ENCODE data around the gene ATP6V1E1. TPM values are rescaled to one million over a fixed set of nuclear protein-coding genes. Genes with fewer than 3 reads are reported as not detected.

The ATP6V1E1 gene
- total RNA-seq, 2 donors from 2014 or later = 38.1 to 58.7 TPM

DNA sequence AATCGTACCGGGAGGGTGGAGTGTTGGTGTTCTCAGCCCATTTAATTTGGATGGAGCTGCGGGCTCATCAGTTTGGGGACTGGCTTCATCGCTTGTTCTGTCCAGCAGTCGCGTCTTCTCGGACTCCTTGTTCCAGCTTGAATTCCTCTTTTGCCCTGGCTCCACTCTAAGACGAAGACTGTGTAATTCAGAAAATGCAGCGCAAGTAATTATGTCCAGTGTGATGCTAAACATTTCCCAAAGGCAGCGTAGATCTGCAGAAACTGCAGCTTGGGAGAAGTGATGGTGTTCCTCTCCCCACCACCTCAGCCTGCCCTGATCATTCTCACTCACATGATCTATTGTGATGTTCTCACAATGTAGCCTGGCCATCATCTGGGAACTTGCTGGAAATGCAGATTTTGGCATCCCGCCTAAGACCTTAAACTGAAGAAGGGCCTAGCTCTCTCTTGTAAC, 64.6 kb downstream of the ATP6V1E1 start:
- H3K27ac ChIP-seq = no peak overlapping the region
- WGBS, 2 donors = 80 to 82% methylated on average over 11 of the region's 11 CpGs
- peak; percentile 49 for ATAC-seq

DNA sequence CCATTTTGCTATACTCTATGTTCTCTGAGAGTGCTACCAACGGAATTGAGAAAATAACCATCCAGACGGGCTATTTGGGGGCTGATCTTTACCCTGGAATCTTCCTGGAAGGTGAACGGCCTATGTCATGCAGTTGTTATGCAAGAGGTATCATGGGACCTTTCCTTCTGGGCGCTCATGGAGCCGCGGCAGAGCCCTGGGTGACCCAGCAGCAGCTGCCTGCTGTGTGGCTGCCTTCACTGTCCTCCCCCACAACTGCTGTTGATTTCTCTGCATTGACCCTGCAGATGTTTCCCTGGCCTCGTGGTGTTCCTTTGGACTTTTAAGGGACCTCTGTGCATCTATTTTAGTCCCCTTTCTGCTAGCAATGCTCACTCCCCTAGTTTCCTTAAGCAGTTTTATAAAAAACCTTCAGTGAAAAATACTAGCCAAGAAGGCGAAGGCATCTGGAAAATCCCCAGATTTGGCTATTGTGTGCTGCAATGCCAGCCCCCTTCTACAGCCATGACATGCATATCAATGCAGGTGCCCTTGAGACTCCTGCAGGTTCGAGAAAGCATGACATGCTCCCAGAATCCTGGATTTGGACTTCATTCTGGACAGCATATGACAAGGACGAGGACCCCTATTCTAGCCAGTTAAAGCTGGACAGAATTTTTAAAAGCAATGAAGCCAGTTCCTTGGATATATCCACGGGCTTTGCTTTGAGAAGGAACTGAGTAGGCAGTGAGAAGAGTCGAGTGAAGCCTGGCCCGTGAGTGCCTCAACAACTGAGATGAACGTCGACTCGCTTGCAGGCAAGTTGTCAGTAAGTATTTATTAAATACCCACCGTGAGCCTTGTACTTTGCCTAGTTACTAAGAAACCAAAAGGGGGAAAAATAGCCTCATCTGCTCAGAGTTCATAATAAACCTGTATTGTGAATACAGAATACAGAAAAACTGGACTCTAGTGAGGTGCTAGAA, 65.4 kb downstream of the ATP6V1E1 start, which contains the start of gene SLC25A18:
Gene SLC25A18 (plus strand): TSS at position 593 of the 965 bp plus-strand sequence. CDS start 16,447 bp downstream, outside the sequence.
- no peaks in the 10 kb centered on the region for H3K27me3 ChIP-seq
- H3K4me3 ChIP-seq = no peak within 1 kb of the TSS
- no peak for TF ChIP-seq POLR2A (IDR thresholded peaks at IDR 0.05)
- TF ChIP-seq, protein P1, sequence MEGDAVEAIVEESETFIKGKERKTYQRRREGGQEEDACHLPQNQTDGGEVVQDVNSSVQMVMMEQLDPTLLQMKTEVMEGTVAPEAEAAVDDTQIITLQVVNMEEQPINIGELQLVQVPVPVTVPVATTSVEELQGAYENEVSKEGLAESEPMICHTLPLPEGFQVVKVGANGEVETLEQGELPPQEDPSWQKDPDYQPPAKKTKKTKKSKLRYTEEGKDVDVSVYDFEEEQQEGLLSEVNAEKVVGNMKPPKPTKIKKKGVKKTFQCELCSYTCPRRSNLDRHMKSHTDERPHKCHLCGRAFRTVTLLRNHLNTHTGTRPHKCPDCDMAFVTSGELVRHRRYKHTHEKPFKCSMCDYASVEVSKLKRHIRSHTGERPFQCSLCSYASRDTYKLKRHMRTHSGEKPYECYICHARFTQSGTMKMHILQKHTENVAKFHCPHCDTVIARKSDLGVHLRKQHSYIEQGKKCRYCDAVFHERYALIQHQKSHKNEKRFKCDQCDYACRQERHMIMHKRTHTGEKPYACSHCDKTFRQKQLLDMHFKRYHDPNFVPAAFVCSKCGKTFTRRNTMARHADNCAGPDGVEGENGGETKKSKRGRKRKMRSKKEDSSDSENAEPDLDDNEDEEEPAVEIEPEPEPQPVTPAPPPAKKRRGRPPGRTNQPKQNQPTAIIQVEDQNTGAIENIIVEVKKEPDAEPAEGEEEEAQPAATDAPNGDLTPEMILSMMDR (IDR thresholded peaks at IDR 0.05) = peak in 1 of 7 experiments; percentile 18
- H3K36me3 ChIP-seq (replicated peaks in 1 of 2; ENCODE audit: insufficient read depth in 1 of 2, low read depth in 2 of 2) = no peaks in the 10 kb centered on the region
- H3K27ac ChIP-seq = peak within 1 kb of the TSS in 2 of 4 donors; percentile 5 to 33
- ATAC-seq (peak; percentile 71), DNase-seq (peak in 3 of 4 donors; percentile 40 to 49 (median 46))
- no peaks in the 10 kb centered on the region for H3K9me3 ChIP-seq
- WGBS, 2 donors = 36 to 41% methylated on average over 17 of the region's 17 CpGs
- intact Hi-C loops (cut with DNase I) = no loop called here
- no peaks in the 10 kb centered on the region for H3K4me1 ChIP-seq

More for the DNA sequence above, 64.6 kb downstream of the ATP6V1E1 start:
- peak in 2 of 4 donors; percentile 30 to 33 for DNase-seq
- H3K36me3 ChIP-seq (replicated peaks in 1 of 2; ENCODE audit: insufficient read depth in 1 of 2, low read depth in 2 of 2) = no peaks in the 10 kb centered on the region
- peak in 1 of 3 donors; percentile 11 for TF ChIP-seq POLR2A (IDR thresholded peaks at IDR 0.05)
- TF ChIP-seq, protein P1 (IDR thresholded peaks at IDR 0.05) = no peak
- H3K9me3 ChIP-seq = no peaks in the 10 kb centered on the region
- intact Hi-C loops (cut with DNase I) = no loop called here
- no peaks in the 10 kb centered on the region for H3K27me3 ChIP-seq
- no peak overlapping the region for H3K4me3 ChIP-seq
- no peaks in the 10 kb centered on the region for H3K4me1 ChIP-seq

DNA sequence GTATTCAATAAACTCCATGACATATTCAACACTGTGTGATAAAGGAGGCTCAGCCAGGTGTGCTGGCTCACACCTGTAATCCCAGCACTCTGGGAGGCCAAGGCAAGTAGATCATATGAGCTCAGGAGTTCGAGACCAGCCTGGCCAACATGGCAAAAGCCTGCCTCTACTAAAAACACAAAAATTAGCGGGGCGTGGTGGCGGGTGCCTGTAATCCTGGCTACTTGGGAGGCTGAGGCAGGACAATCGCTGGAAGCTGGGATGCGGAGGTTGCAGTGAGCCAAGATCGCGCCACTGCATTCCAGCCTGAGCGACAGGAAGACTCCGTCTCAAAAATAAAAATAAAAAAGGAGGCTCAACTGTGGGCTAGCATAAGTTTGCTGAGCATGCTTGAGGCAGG, 69.4 kb downstream of the ATP6V1E1 start:
- TF ChIP-seq POLR2A (IDR thresholded peaks at IDR 0.05) = no peak
- TF ChIP-seq, protein P1 (IDR thresholded peaks at IDR 0.05) = no peak
- 92 to 94% methylated on average over 10 of the region's 10 CpGs for WGBS, 2 donors
- Histone ChIP-seq H3K4me3 (no peak overlapping the region), H3K4me1 (no peaks in the 10 kb centered on the region), H3K36me3 (replicated peaks in 1 of 2; ENCODE audit: insufficient read depth in 1 of 2, low read depth in 2 of 2) (no peaks in the 10 kb centered on the region), H3K27ac (no peak overlapping the region), H3K27me3 (no peaks in the 10 kb centered on the region), H3K9me3 (no peaks in the 10 kb centered on the region)
- ATAC-seq (no peak), DNase-seq (no peak)
- intact Hi-C loops (cut with DNase I) = no loop called here

DNA sequence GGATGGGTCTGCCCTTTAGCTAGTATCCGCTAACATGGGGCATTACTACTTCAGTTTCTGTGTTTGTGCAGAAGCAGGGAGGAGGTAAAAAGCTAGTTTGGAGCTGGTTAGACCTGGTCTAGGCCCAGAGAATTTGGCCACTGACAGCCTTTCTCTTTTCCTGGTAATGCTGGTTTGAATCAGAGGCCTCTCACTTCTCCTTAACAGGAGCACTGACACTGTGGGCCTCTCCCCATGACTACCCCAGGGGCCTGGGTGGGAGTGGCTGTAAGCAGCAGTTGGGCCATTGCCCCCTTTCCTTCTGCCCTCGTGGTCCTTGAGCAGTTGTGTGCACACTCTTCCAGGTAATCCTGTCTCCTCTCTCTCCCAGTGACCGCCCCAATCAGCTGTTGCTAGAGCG, 73.7 kb downstream of the ATP6V1E1 start:
- Histone ChIP-seq H3K27me3 (no peaks in the 10 kb centered on the region), H3K36me3 (replicated peaks in 1 of 2; ENCODE audit: insufficient read depth in 1 of 2, low read depth in 2 of 2) (no peaks in the 10 kb centered on the region), H3K9me3 (no peaks in the 10 kb centered on the region), H3K4me1 (no peaks in the 10 kb centered on the region), H3K27ac (no peak overlapping the region), H3K4me3 (no peak overlapping the region)
- intact Hi-C loops (cut with DNase I) = no loop called here
- TF ChIP-seq POLR2A (IDR thresholded peaks at IDR 0.05) = no peak
- TF ChIP-seq, protein P1 (IDR thresholded peaks at IDR 0.05) = no peak
- 79 to 81% methylated on average over 4 of the region's 4 CpGs for WGBS, 2 donors
- ATAC-seq (no peak), DNase-seq (no peak)

Measured in body of pancreas (tissue), 4 donors.